Astrocyte of the cerebellum (primary cell): ENCODE results near the gene CACNA2D3.

ENCODE experiments used
- DNase-seq: peaks from one replicate; pipeline ENCODE4 v3.0.0-alpha.2; 2011; ENCODE audit warnings: low read depth
- H3K4me3 ChIP-seq: 2 replicates; pipeline ENCODE4 v1.5.1; 2011; ENCODE audit warnings: mild to moderate bottlenecking, low read depth, low read length, moderate library complexity
- CTCF ChIP-seq: IDR thresholded peaks from 2 replicates; pipeline ENCODE4 v1.5.1; 2012; ENCODE audit warnings: low read length, low read depth, moderate library complexity, mild to moderate bottlenecking; ENCODE audit errors: missing control alignments
- in situ Hi-C: cut with HindIII; loops from 2 replicates; pipeline ENCODE4 v1.10.0; 2017; ENCODE audit warnings: low sequenced_read_pairs

Gene CACNA2D3

DNA sequence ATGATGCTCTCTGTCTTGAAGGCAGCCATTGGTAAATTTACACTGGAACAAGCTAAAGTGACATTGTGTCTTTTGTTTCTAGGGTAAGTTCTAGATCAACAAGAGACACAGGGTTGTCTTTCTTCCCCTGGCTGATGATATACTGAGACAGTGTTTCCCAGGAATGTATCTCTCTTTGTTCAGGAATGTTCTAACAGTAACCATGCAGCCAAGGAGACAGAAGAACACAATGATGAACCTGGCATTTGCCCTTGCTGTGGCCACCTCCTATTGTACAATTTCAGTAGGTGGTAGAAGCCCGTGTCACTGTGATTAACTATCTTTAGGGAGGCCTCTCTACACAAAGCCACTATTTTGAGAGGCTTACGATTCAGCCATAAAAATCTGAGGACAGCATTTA lies 674.8 kb downstream of the CACNA2D3 start:
- no peak for TF ChIP-seq CTCF
- DNase-seq: no peak
- H3K4me3 ChIP-seq: no peak overlapping the region
- in situ Hi-C loops: no loop called here

DNA sequence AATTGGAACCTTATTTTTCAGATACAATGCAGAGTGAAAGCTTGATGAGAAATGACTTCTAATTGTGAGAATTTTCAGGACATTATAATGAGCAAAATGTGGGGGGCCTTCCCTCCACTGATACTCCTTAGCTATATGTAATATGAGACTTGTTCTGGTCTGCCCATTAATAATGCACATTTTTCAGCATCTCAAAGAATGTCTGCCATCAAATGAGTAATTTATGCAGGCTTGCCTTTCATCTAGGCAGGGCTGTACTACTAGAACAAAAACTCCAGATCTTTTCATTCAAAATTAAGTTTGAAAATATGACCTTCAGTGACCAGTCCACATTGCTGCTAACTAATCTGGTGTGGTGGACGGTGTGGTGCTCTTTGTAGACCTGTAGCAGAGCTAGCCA lies 678.1 kb downstream of the CACNA2D3 start:
- no peak for TF ChIP-seq CTCF
- in situ Hi-C loops: no loop called here
- DNase-seq: no peak
- H3K4me3 ChIP-seq: no peak overlapping the region

- in situ Hi-C loops: no loop called here
- no peak for TF ChIP-seq CTCF
- no peak overlapping the region for H3K4me3 ChIP-seq
- no peak for DNase-seq
Measured at GRCh38 chr3:54801977-54802376, 679.6 kb downstream of the CACNA2D3 start.

DNA sequence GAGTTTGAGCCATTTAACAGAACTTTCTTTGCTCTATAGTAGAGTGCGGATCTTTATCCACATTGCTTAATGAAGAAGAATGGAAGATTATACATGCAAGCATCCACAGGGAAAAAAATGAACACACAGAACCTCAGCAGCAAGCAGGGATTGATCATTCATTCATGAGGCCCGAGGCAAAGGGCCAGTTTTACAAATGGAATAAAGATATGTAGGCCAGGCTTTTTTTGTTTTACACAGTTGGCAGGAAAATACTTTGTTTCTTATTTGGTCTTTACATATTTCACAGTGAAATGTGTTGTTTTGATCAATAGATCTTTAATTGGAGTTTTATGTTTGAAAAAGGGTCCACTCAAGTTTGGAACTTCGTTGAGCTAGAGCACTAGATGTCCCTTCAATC lies 688.0 kb downstream of the CACNA2D3 start:
- no peak for TF ChIP-seq CTCF
- no peak for DNase-seq
- no peak overlapping the region for H3K4me3 ChIP-seq
- in situ Hi-C loops: no loop called here

- in situ Hi-C loops: no loop called here
- TF ChIP-seq CTCF: no peak
- no peak for DNase-seq
- H3K4me3 ChIP-seq: no peak overlapping the region
Measured at GRCh38 chr3:54814224-54814623, 691.9 kb downstream of the CACNA2D3 start.

- no peak overlapping the region for H3K4me3 ChIP-seq
- DNase-seq: no peak
- no peak for TF ChIP-seq CTCF
- in situ Hi-C loops: no loop called here
Measured at GRCh38 chr3:54817628-54818027, 695.3 kb downstream of the CACNA2D3 start.

GRCh38 chr3:54818486-54818885 lies 696.1 kb downstream of the CACNA2D3 start:
- H3K4me3 ChIP-seq: no peak overlapping the region
- no peak for TF ChIP-seq CTCF
- DNase-seq: no peak
- in situ Hi-C loops: no loop called here
